ENCODE data around the gene PDE3B. TPM values are rescaled to one million over a fixed set of nuclear protein-coding genes. Genes with fewer than 3 reads are reported as not detected.
"Not testable (repeated sequence)": the region's sequence is repeated elsewhere in the genome, so short reads cannot be mapped to it uniquely, and the experiment has no call there.

PDE3B gene
- total RNA-seq, 1 donor from 2014 or later: 14.1 TPM

DNA sequence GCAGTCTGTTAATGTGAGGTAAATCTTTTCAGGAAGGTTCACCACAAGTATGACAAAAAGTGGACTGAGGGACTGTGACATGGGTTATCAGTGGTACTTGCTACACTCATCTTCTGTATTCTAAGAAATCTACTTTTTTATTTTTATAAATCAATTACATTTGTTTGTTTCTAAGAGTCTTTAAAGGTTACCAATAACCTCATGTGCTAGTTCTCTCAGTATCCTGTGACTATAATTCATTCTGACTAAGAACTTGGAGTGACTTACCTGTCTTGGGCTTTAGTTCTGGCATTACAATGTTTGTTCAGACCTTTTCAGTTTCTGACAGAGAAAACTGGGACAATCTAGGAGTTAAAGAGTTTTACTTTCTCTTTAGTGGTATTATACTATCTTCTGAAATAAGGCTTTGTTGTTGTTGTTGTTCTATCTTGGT is 108.4 kb downstream of the PDE3B start:
- Mint-ChIP-seq H3K9me3 (ENCODE audit: unreplicated experiment) (no peaks in the 10 kb centered on the region), H3K27me3 (ENCODE audit: unreplicated experiment) (no peaks in the 10 kb centered on the region), H3K27ac (ENCODE audit: unreplicated experiment) (no peak overlapping the region), H3K4me1 (ENCODE audit: low read depth, unreplicated experiment) (peaks cover 4% of the 10 kb centered on the region), H3K4me3 (ENCODE audit: unreplicated experiment) (no peak overlapping the region), H3K36me3 (ENCODE audit: unreplicated experiment) (no peaks in the 10 kb centered on the region)
- TF ChIP-seq, protein P1, sequence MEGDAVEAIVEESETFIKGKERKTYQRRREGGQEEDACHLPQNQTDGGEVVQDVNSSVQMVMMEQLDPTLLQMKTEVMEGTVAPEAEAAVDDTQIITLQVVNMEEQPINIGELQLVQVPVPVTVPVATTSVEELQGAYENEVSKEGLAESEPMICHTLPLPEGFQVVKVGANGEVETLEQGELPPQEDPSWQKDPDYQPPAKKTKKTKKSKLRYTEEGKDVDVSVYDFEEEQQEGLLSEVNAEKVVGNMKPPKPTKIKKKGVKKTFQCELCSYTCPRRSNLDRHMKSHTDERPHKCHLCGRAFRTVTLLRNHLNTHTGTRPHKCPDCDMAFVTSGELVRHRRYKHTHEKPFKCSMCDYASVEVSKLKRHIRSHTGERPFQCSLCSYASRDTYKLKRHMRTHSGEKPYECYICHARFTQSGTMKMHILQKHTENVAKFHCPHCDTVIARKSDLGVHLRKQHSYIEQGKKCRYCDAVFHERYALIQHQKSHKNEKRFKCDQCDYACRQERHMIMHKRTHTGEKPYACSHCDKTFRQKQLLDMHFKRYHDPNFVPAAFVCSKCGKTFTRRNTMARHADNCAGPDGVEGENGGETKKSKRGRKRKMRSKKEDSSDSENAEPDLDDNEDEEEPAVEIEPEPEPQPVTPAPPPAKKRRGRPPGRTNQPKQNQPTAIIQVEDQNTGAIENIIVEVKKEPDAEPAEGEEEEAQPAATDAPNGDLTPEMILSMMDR (IDR thresholded peaks at IDR 0.05; ENCODE audit: partially characterized antibody, unreplicated experiment): no peak
- DNase-seq: no peak

DNA sequence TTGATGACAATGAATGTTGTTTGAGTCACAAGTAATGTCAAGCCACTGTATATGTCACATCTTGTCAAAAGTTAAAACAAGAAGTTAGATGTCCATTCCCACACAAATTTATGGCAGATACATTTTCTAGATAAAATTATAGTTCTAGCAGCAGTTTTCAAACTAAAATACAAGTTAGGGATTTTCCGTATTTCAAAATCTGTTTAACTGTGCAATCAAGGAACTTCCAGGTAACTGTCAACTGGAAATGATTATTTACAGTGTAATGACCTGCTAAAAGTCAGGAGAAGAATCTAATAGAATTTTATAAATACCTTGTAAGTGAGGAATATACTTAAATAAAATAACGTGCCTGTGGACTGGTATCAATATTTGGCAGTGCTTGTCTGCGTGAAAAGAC is 111.5 kb downstream of the PDE3B start:
- Mint-ChIP-seq H3K36me3 (ENCODE audit: unreplicated experiment) (no peaks in the 10 kb centered on the region), H3K27ac (ENCODE audit: unreplicated experiment) (no peak overlapping the region), H3K4me3 (ENCODE audit: unreplicated experiment) (no peak overlapping the region), H3K9me3 (ENCODE audit: unreplicated experiment) (no peaks in the 10 kb centered on the region), H3K4me1 (ENCODE audit: low read depth, unreplicated experiment) (no peaks in the 10 kb centered on the region), H3K27me3 (ENCODE audit: unreplicated experiment) (no peaks in the 10 kb centered on the region)
- TF ChIP-seq, protein P1 (IDR thresholded peaks at IDR 0.05; ENCODE audit: partially characterized antibody, unreplicated experiment): no peak
- DNase-seq: no peak

DNA sequence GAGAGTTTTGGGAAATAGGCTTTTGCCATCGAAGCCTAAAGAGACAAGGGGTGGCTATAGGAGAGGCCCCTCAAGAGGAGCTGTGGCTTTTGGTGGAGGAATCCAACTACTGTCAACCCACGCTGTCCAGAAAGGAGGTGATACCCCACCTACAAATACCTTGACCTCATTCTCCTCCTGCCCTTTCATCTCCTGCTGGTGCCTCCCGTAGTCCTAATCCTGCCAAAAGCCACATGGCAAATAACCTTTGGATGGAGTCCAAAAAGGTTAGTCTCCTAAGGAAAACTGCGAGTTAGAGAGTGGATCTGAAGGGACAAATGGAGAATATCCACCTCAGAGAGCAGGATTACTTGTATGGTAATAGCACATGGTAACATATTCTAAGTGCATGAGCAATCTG is 112.7 kb downstream of the PDE3B start:
- Mint-ChIP-seq H3K27ac (ENCODE audit: unreplicated experiment) (no peak overlapping the region), H3K9me3 (ENCODE audit: unreplicated experiment) (no peaks in the 10 kb centered on the region), H3K4me1 (ENCODE audit: low read depth, unreplicated experiment) (no peaks in the 10 kb centered on the region), H3K4me3 (ENCODE audit: unreplicated experiment) (no peak overlapping the region), H3K27me3 (ENCODE audit: unreplicated experiment) (no peaks in the 10 kb centered on the region), H3K36me3 (ENCODE audit: unreplicated experiment) (no peaks in the 10 kb centered on the region)
- TF ChIP-seq, protein P1 (IDR thresholded peaks at IDR 0.05; ENCODE audit: partially characterized antibody, unreplicated experiment): no peak
- DNase-seq: no peak

- not testable (repeated sequence) for H3K4me3 Mint-ChIP-seq (ENCODE audit: unreplicated experiment); H3K4me1 Mint-ChIP-seq (ENCODE audit: low read depth, unreplicated experiment); H3K9me3 Mint-ChIP-seq (ENCODE audit: unreplicated experiment); H3K27me3 Mint-ChIP-seq (ENCODE audit: unreplicated experiment); DNase-seq; H3K27ac Mint-ChIP-seq (ENCODE audit: unreplicated experiment); H3K36me3 Mint-ChIP-seq (ENCODE audit: unreplicated experiment)
Measured at GRCh38 chr11:14759300-14760012, 115.9 kb downstream of the PDE3B start.

GRCh38 chr11:14764179-14764578 is 120.6 kb downstream of the PDE3B start:
- no peak for DNase-seq
- TF ChIP-seq, protein P1 (IDR thresholded peaks at IDR 0.05; ENCODE audit: partially characterized antibody, unreplicated experiment): no peak
- H3K36me3 Mint-ChIP-seq (ENCODE audit: unreplicated experiment): no peaks in the 10 kb centered on the region
- no peak overlapping the region for H3K4me3 Mint-ChIP-seq (ENCODE audit: unreplicated experiment)
- H3K9me3 Mint-ChIP-seq (ENCODE audit: unreplicated experiment): no peaks in the 10 kb centered on the region
- H3K27ac Mint-ChIP-seq (ENCODE audit: unreplicated experiment): no peak overlapping the region
- no peaks in the 10 kb centered on the region for H3K27me3 Mint-ChIP-seq (ENCODE audit: unreplicated experiment)
- H3K4me1 Mint-ChIP-seq (ENCODE audit: low read depth, unreplicated experiment): no peaks in the 10 kb centered on the region
